GM18951 (cell line): ENCODE measurements around the gene CDK11B.

Source experiments
- POLR2A ChIP-seq: IDR thresholded peaks from 4 replicates; pipeline ENCODE4 v1.6.1; 2011; ENCODE audit warnings: mild to moderate bottlenecking; ENCODE audit not compliant: insufficient read length, insufficient read depth; ENCODE audit errors: extremely low read depth
- in situ Hi-C: fragments of 300-500 bp; cut with MboI; formaldehyde crosslinking; loops from one replicate; pipeline ENCODE4 v1.12.0; 2022; ENCODE audit warnings: low sequenced_read_pairs, mixed read lengths, inconsistent platforms; ENCODE audit not compliant: unreplicated experiment

CDK11B gene

DNA sequence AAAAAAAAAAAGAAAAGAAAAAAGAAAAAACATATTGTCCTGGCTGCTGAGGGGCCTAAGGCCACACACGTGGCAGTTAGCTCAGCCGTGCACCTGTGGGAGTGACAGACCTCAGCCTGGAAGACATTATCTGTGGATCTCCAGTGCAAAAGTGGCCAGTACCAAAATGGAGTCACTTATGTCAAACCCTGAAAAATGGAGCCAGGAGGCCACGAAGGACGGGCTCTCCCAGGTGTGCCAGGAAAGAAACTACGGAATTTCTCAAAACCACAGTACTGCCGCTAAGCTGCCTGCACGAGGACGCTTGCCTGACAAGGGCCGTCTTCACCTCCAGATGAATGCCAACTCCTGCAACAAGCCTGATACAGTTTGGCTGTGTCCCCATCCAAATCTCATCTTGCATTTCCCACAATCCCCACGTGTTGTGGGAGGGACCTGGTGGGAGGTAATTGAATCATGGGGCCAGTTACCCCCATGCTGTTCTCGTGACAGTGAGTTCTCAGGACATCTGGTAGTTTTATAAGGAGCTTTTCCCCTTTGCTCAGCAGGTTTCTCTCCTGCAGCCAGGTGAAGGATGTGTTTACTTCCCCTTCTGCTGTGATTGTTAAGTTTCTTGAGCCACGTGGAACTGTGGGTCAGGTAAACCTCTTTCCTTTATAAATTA, 48.9 kb downstream of the CDK11B start:
- TF ChIP-seq POLR2A = no peak
- in situ Hi-C loops = no loop called here

DNA sequence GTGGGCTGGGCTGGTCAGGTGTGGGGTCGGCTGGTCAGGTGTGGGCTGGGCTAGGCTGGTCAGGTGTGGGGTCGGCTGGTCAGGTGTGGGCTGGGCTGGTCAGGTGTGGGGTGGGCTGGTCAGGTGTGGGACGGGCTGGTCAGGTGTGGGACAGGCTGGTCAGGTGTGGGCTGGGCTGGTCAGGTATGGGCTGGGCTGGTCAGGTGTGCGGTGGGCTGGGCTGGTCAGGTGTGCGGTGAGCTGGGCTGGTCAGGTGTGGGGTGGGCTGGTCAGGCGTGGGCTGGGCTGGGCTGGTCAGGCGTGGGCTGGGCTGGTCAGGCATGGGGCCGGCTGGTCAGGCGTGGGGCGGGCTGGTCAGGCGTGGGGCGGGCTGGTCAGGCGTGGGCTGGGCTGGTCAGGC, 52.6 kb downstream of the CDK11B start:
- no peak for TF ChIP-seq POLR2A
- in situ Hi-C loops = no loop called here

DNA sequence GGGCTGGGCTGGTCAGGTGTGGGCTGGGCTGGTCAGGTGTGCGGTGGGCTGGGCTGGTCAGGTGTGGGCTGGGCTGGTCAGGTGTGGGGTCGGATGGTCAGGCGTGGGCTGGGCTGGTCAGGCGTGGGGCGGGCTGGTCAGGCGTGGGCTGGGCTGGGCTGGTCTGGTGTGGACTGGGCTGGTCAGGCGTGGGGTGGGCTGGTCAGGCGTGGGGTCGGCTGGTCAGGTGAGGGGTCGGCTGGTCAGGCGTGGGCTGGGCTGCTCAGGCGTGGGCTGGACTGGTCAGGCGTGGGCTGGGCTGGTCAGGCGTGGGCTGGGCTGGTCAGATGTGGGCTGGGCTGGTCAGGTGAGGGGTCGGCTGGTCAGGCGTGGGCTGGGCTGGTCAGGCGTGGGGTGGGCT, 53.1 kb downstream of the CDK11B start:
- in situ Hi-C loops = no loop called here
- no peak for TF ChIP-seq POLR2A

DNA sequence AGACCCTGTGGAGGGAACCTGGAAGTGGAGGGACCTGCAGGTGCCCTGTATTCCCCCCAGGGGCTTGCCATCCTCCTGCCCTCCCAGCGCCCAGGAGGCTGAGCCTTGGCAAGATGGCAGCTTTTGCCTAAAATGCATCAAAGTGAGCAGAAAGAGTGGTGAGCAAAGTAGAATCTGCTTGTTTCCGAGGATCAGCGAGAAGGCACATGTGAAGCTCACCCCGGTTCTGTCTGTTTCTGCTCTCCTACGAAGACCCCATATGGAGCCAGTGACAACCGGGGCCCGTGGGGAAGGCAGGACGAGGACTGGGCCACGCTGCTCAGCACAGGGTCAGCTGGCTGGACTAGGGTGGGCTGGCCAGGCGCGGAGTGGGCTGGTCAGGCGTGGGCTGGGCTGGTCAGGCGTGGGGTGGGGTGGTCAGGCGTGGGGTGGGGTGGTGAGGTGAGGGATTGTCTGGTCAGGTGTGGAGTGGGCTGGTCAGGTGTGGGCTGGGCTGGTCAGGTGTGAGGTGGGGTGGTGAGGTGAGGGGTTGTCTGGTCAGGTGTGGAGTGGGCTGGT, 53.7 kb downstream of the CDK11B start:
- no peak for TF ChIP-seq POLR2A
- in situ Hi-C loops = no loop called here

DNA sequence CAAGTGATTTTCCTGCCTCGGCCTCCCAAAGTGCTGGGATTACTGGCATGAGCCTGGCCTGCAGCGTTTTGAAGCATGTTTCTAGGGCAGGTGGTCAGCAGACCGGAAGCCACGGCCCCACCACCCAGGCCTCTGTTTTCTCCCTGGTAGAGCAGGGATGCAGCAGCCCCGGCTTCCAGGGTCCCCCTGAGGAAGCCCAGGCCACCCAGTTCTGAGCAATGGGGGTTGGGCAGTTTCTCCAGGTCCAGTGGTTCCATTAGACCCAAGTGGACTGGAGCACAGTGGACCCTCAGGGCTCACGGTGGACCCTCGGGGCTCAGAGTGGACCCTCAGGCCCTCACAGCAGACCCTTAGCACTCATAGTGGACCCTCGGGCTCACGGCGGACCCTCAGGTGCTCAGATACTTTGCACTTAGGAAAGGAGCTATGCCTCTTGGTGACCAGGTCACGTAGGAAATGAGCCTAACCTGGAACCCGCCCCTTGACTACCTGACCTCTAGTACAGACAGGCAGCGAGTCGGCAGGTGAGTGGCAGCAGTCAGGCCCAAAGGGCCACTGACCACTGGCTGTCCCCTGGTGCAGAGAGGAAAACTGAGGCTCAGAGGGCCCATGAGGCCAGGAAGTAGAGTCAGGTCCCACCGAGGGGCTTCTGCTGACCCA, 54.3 kb downstream of the CDK11B start:
- in situ Hi-C loops = no loop called here
- no peak for TF ChIP-seq POLR2A

DNA sequence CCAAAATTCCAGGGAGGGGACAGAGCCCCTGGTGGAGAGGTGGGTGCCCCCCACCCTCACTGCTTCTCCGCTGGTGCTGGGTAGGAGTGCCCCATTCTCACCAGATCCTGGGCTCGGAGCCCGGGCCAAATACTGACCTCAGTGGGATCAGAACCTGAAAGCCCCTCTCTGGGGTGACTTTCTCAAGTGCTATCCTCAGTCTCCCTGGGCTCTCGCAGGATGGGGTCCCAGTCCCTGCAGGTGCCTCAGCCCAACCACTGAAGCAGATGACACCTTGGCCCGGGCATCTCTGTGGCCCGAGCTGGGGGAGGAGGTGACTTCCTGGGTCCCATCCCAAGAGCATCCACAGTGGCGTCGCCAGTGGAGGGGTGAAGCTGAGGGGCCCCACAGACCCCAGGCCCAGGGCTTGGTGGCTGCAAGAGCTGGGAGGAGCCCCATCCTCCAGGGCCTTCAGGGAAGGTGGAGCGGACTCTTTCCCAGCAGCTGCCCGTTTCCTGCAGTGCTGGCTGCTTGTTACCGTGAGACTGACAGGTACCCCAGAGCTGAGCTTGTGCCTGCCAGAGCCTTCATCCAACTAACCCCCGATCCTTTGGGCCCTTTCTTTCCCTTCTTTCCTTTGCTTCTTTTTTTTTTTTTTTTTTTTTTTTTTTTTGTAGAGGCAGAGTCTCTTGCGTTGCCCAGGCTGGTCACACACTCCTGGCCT, 55.0 kb downstream of the CDK11B start:
- TF ChIP-seq POLR2A = no peak
- in situ Hi-C loops = no loop called here

DNA sequence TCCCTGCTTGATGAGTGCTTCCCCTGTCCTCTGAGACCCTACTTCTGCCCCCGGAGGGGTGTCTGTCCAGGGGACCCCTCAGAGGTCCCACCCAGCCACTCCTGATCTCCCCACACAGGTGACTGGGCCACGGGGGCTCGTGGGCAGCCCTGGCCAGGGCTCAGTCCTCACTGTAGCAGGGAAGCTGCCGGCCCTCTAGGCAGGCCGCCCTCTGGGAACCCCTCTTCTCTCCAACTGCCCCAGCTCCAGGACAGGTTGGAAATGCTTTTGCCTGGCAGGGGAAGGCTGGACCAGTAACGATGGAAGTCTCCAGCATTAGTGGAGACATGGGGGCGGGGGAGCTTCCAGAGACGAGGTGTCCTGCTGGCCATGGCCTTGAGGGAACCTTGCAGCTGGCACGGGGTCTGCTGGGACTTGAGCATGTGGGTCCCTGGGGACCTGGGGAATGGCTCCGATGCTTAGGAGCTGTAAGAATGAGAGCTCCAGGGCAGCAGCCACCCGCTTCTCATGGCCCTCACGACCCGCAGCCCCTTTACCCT, 55.8 kb downstream of the CDK11B start:
- in situ Hi-C loops = no loop called here
- no peak for TF ChIP-seq POLR2A

DNA sequence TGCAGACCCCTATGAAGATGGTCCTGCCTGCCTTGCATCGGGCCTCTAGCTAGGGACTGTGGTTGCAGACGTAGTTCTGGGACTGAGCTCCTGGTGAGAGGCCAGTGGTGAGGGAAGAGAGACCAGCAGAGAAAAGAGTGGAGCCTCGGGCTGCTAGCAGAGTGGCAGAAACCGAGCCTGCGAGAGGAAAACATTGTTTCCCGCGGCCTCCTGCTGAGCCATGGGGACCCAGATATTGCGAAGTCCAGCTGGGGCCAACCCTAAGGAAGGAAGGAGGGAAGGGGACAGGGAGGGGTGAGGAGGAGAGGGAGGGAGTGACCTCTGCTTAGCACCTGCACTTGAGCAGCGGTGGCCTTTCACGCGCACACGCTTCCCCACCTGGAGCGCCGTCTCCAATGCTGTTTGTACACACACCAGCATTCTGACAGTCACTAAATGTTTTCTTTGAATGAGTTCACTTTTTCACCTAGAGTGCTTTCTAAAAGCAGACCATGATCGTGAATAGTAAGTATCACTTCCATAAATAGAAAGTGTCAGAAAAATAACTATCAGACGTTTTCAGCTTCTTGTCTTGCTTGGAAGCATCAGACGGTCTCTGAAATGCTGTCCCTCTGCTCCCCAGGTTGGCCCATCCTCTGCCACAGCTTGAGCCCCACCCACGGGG, 56.4 kb downstream of the CDK11B start:
- no peak for TF ChIP-seq POLR2A
- in situ Hi-C loops = no loop called here

DNA sequence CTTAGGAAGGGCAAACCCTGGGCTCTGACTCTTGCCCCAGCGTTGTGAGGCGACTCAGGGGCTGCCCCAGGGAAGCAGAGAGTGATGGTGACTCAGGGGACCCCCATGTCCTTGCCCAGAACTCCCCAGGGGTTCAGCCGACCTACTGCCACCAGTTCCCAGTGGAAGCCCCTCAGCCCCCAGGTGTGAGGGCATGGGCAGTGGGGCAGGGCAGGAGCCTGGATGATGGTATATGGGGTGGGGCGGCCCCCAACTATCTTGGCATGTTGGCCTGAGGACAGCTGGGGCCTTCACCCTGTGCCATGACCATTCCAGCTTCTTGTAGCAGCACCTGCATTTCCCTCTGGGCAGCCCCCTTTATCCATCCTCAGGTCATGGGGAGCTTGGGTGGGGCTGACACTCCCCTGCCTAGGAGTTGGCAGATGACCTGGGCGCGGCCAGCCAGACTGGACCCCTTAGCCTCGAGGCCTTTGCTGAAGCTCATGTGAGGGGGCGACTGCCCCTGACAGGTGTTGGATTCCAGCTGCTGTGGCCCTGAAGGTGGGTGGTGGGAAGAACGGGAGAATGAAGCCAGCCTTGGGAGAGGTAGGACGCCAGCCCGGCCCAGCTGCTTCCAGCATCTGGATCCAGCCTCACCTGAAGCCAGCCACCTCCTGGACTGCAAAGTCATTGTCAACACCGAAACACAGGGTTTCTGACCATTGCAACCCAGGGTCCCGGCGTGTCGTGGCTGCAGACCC, 57.1 kb downstream of the CDK11B start:
- in situ Hi-C loops = no loop called here
- TF ChIP-seq POLR2A = no peak

DNA sequence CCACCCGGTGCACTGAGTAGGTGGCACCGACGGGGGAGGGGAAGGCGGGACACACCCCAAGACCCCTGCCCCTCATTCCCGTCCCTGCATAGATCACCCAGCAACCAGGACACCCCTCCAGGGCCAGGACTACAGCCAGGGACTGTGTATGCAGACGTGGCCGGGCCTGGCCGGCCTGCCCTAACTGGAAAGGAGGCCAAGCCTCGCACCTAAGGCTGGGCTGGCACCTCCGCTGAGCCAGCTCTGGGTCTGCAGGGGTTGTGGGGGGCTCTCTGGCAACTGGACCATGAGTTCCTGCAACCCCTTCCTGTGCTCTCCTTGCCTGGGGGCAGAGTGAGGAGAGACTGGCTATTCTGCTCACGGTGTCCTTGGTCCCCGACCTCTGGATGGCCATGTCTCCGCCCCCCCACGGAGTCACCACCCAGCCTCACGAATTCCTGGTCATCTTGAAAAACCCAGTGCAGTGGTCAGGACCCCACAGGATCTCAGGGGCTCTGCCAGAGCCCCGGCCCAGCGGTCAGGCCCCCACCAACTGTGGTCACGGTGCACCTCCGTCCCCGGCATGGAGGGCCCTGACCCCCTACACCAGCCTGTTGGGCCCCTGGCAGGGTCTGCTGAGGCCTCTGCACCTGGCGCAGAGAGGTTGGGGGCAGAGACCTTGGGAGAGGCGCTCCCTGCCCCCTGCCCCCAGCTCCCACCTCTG, 57.8 kb downstream of the CDK11B start:
- in situ Hi-C loops = no loop called here
- TF ChIP-seq POLR2A = no peak

DNA sequence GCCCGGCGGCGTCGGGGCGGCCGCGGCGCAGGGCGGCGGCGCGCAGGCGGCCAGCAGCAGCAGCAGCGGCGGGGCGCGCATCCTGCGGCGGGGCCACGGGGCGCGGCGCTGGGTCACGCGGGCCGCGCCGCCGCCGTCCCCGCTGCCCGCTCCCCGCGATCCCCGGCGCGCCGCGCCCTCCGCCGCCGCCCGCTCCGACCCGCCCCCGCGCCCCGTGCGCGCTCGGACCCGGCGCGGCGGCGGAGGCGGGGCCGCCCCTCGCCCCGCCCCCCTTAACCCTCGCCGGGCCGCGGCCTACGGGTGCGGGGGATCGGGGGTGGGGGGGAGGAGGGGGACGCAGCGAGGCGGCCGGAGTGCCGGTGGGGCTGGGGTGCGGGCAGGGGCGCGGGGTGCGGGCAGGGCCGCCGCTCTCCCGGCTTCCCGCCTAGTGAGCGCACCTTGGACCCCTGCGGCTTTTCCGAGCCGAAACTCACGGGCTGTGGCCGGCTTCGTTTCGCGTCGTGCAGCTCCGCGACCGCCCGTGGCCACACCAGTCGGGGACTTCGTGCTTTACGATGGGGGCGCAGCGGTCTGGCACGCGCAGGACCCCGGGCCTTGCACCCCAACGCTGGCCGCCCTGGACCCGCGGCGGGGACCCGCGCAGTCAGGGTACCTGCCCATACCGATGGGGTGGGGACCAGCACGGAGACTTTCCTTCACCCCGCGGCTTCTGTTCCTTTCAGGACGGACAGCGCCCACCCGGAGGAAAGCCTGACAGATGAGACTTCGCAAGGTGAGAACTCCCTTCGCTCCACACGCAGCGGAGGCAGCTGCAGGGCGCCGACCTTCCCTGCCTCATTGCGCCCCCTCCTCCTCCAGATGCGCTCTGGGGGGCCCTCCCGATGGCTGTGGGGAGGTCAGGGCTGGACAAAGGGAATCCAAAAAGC, 58.6 kb downstream of the CDK11B start, which contains the start of gene FNDC10:
TSS of gene FNDC10 (minus strand) at position 201 of the 926 bp plus-strand sequence. CDS start at position 81, 120 bp downstream.
- no peak for TF ChIP-seq POLR2A
- in situ Hi-C loops = no loop called here
